HG03045 (cell line): ENCODE measurements around the gene JADE3.

Experiments
- ATAC-seq: cut with Tn5 transposase; IDR thresholded peaks from one replicate; pipeline ENCODE4 v1.9.1; 2021; ENCODE audit warnings: mild to moderate bottlenecking, moderate library complexity; ENCODE audit not compliant: unreplicated experiment

JADE3 gene

DNA sequence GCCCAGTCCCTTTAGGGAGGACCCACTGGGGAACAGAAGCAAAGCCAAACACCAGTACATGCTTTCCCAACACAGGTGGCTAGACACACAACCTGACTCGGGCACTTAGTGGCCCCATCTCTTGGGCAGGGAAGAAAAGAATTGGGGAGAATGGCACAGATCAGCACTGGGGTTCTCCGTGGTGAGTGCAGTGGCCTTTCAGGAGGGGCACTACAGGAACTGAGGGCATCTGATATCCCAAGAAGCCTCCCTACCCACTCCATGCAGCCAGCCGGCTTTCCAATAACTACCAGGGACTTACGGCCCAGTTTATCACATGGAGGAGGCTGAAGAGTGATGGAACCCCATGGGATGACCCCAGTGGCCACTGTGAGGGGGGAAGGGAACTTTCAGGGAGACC is 189.0 kb downstream of the JADE3 start:
- ATAC-seq = no peak
